ENCODE data around the gene PKN3. TPM values are rescaled to one million over a fixed set of nuclear protein-coding genes. Genes with fewer than 3 reads are reported as not detected.

Gene PKN3
- total RNA-seq, 4 donors from 2014 or later = 1.4 to 5.2 (median 3.3) TPM

- H3K4me3 ChIP-seq = no peak overlapping the region
- no peak for DNase-seq
- in situ Hi-C loops (cut with MboI; ENCODE audit: low sequenced_read_pairs in 4 of 4) = no loop called here
- no peaks in the 10 kb centered on the region for H3K27me3 ChIP-seq
- no peaks in the 10 kb centered on the region for H3K36me3 ChIP-seq
- H3K9me3 ChIP-seq = no peaks in the 10 kb centered on the region
- H3K4me1 ChIP-seq = no peaks in the 10 kb centered on the region
- no peak overlapping the region for H3K27ac ChIP-seq
- TF ChIP-seq POLR2A (IDR thresholded peaks at IDR 0.05) = no peak
- no peak for TF ChIP-seq CTCF (IDR thresholded peaks at IDR 0.05 in 4 of 5, conservative IDR thresholded peaks at IDR 0.05 in 1 of 5)
- no peak for ATAC-seq
- intact Hi-C loops (cut with DNase I; ENCODE audit: low total_unique reads) = no loop called here
Measured at GRCh38 chr9:128677794-128678193, 24.5 kb upstream of the PKN3 start.

- in situ Hi-C loops (cut with MboI; ENCODE audit: low sequenced_read_pairs in 4 of 4) (no loop called here), intact Hi-C loops (cut with DNase I; ENCODE audit: low total_unique reads) (no loop called here)
- H3K27me3 ChIP-seq = no peaks in the 10 kb centered on the region
- no peaks in the 10 kb centered on the region for H3K36me3 ChIP-seq
- ATAC-seq (no peak), DNase-seq (no peak)
- peaks cover 0 to 5% of the 10 kb centered on the region in 2 donors for H3K4me1 ChIP-seq
- TF ChIP-seq CTCF (IDR thresholded peaks at IDR 0.05 in 4 of 5, conservative IDR thresholded peaks at IDR 0.05 in 1 of 5) (no peak), POLR2A (IDR thresholded peaks at IDR 0.05) (no peak)
- peak overlapping the region in 3 of 4 donors; percentile 41 to 57 (median 45) for H3K27ac ChIP-seq
- H3K4me3 ChIP-seq = peak overlapping the region; percentile 37 to 49 (median 42)
- H3K9me3 ChIP-seq = no peaks in the 10 kb centered on the region
Measured at GRCh38 chr9:128683340-128684064, 18.8 kb upstream of the PKN3 start.

GRCh38 chr9:128684065-128684324 is 18.3 kb upstream of the PKN3 start:
- Histone ChIP-seq H3K4me1 (peaks cover 0 to 6% of the 10 kb centered on the region in 2 donors), H3K27me3 (no peaks in the 10 kb centered on the region), H3K36me3 (no peaks in the 10 kb centered on the region), H3K4me3 (peak overlapping the region; percentile 37 to 49 (median 42)), H3K9me3 (no peaks in the 10 kb centered on the region), H3K27ac (peak overlapping the region; percentile 24 to 57 (median 43))
- TF ChIP-seq CTCF (IDR thresholded peaks at IDR 0.05 in 4 of 5, conservative IDR thresholded peaks at IDR 0.05 in 1 of 5) = no peak
- in situ Hi-C loops (cut with MboI; ENCODE audit: low sequenced_read_pairs in 4 of 4) (no loop called here), intact Hi-C loops (cut with DNase I; ENCODE audit: low total_unique reads) (no loop called here)
- DNase-seq = no peak
- no peak for ATAC-seq

GRCh38 chr9:128684325-128685199 is 17.7 kb upstream of the PKN3 start:
- Histone ChIP-seq H3K4me1 (peaks cover 0 to 6% of the 10 kb centered on the region in 2 donors), H3K36me3 (no peaks in the 10 kb centered on the region), H3K27me3 (no peaks in the 10 kb centered on the region), H3K9me3 (no peaks in the 10 kb centered on the region), H3K4me3 (peak overlapping the region; percentile 37 to 49 (median 42)), H3K27ac (peak overlapping the region; percentile 24 to 57 (median 43))
- intact Hi-C loops (cut with DNase I; ENCODE audit: low total_unique reads) = no loop called here
- DNase-seq (peak; percentile 40 to 43), ATAC-seq (no peak)
- TF ChIP-seq CTCF (IDR thresholded peaks at IDR 0.05 in 4 of 5, conservative IDR thresholded peaks at IDR 0.05 in 1 of 5) (no peak), POLR2A (IDR thresholded peaks at IDR 0.05) (no peak)
- in situ Hi-C loops (cut with MboI; ENCODE audit: low sequenced_read_pairs in 4 of 4) = no loop called here

All from gastrocnemius medialis (tissue), 4 donors.